GM18519 (cell line): Measurements from ENCODE around the gene KIF7.
"Not testable (repeated sequence)": the region's sequence is repeated elsewhere in the genome, so short reads cannot be mapped to it uniquely, and the experiment has no call there.

Experiments
- ATAC-seq: cut with Tn5 transposase; IDR thresholded peaks from one replicate; pipeline ENCODE4 v1.9.1; 2021; ENCODE audit warnings: mild to moderate bottlenecking, moderate library complexity; ENCODE audit not compliant: unreplicated experiment, low FRiP score

Gene KIF7, protein sequence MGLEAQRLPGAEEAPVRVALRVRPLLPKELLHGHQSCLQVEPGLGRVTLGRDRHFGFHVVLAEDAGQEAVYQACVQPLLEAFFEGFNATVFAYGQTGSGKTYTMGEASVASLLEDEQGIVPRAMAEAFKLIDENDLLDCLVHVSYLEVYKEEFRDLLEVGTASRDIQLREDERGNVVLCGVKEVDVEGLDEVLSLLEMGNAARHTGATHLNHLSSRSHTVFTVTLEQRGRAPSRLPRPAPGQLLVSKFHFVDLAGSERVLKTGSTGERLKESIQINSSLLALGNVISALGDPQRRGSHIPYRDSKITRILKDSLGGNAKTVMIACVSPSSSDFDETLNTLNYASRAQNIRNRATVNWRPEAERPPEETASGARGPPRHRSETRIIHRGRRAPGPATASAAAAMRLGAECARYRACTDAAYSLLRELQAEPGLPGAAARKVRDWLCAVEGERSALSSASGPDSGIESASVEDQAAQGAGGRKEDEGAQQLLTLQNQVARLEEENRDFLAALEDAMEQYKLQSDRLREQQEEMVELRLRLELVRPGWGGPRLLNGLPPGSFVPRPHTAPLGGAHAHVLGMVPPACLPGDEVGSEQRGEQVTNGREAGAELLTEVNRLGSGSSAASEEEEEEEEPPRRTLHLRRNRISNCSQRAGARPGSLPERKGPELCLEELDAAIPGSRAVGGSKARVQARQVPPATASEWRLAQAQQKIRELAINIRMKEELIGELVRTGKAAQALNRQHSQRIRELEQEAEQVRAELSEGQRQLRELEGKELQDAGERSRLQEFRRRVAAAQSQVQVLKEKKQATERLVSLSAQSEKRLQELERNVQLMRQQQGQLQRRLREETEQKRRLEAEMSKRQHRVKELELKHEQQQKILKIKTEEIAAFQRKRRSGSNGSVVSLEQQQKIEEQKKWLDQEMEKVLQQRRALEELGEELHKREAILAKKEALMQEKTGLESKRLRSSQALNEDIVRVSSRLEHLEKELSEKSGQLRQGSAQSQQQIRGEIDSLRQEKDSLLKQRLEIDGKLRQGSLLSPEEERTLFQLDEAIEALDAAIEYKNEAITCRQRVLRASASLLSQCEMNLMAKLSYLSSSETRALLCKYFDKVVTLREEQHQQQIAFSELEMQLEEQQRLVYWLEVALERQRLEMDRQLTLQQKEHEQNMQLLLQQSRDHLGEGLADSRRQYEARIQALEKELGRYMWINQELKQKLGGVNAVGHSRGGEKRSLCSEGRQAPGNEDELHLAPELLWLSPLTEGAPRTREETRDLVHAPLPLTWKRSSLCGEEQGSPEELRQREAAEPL (N-terminal part only)

DNA sequence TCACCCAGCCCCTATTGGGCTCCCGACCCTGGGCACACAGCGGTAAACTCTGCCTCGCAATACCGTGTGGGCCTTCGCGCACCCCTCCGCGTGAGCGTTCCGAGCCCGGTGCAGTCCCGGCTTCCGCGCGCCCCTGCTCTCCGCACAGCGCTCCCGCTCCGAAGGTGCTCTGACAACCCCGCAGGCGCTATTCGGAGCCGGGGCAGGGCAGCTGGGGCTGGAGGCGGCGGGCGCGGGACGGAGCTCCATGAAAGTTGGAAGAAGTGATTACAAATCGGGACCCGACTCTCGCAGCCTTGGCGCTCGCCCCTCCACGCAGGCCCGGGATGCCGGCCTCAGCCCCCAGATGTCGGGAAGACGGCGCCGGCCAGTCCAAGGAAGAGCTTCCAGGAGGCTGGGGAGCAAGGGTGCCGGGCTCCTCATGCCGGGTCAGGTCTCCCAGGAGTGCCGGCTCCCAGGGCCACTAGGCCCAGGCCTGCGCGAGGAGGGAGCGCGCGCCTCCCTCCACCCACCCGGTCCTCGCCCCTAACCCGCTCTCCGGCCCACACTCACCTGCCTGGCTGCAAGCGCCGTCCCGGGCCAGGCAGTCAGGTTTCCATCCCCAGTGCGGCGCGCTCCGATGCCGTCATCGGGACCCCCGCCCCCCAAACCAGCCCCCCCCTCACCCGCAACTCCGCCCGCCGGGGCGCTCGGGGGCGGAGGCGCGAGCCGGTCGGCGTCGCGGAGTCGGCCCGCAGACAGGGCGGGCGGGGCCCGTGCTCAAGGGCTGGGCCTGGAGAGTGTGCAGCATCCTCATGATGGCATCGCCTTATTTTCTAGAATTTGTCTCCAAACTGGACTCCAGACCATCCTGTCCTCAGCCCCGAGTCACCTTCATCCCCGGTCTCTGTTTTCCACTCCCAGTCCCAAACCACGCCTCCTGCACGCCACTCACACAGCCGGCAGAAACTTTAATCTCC is at the start of gene KIF7:
Gene KIF7, minus strand, starts transcription at position 621 of the 959 bp plus-strand sequence. CDS start 2,537 bp downstream, outside the sequence.
- ATAC-seq = no peak

- no peak for ATAC-seq
Measured at GRCh38 chr15:89704411-89704810, 49.1 kb upstream of the KIF7 start.

DNA sequence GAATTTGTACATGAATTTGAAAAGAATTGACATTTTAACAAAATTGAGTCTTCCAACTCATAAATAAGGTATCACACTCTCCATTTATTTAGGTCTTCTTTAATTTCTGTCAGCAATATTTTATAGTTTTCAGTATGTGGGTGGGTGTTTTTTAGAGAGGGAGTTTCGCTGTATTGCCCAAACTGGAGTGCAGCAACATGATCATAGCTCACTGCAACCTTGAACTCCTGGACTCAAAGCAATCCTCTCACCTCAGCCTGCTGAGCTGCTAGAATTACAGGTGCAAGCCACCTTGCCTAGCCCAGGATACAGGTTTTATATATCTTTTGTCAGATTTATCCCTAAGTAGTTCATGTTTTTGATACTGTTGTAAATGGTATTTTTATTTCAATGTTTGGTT is 39.9 kb upstream of the KIF7 start:
- ATAC-seq = no peak

DNA sequence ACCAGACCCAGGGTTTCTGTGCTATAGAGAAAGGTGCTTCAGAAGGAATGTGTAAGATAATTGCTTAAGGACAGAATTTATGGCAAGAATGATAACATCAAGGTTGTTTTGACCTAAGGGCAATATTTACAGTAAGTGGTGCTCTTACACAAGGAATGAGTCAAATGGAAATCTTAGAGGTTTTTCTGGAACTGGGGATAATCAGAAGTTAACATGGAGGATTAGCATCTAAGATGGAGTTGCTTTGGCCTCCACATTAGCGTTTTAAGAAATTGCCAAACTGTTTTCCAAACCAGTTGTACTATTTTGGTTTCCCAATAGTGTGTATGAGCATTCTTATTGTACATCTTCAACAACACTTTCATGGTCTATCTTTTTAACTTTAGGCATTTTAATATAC is 38.4 kb upstream of the KIF7 start:
- no peak for ATAC-seq

DNA sequence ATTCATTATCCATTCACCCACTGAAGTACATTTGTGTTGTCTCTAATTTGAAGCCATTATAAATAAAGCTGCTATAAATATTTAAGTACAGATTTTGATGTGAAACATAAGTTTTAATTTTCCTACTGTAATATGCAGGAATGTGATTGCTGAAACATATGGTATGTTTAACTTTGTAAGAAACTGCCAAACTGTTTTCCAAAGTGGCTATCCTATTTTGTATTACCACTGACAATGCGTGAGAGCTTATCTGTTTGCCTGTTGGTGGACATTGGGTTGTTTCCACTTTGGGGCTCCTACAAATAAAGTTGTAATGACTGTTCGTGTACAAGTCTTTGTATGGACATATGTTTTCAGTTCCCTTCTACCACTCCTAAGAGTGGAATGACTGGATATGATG is 37.8 kb upstream of the KIF7 start:
- ATAC-seq = no peak

DNA sequence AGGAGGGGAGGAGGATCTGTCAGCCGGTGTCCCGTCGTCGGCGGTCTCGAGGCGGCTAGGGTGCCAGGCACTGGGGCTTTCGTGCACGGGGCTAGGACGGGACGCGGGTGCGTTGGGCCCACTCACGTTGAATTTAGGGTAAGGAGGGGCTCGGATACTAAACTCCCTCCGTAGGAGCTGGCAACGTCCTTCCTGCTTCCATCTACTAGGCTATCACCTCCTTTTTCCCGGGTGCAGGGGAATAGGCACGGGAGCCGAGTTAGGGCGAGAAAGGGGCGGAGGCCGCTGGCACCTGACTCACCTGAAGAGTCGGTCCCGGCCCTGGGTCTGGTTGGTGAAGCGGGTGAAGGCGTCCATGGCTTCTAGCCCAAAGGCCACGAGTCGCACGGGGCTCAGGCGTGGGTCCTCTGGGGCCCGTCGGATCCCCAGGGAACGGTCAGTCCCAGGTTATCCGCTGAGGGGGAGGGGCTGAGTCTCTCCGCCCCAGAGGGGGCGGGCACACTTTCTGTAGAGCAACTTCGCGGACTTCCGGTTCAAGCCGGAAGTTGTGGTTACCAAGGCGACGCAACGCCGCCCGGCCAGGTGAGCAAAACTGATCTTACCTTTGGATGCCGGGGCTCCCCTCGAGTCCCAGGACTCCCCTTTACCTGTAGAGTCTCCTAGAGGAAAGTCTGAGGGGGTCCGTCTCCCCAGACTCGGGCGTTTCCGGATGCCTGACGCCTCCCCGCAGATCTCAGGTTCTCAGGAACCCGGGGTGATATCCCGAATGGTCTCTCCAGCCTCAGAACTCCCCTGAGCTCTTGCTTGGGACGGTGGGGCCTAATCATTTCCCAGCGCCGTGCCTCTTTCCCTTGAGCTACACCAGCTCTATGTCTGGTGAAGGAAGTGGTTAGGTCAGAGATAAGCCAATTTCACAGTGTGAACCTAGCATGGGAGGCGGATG is 35.3 kb upstream of the KIF7 start, which contains the start of the genes PEX11A and WDR93:
Gene PEX11A, minus strand, starts transcription at position 479 of the 943 bp plus-strand sequence. Its CDS starts 122 bp downstream, at position 357.
Gene WDR93, plus strand, starts transcription at position 536 of the 943 bp plus-strand sequence. CDS start 10,936 bp downstream, outside the sequence.
- ATAC-seq = peak; percentile 84

DNA sequence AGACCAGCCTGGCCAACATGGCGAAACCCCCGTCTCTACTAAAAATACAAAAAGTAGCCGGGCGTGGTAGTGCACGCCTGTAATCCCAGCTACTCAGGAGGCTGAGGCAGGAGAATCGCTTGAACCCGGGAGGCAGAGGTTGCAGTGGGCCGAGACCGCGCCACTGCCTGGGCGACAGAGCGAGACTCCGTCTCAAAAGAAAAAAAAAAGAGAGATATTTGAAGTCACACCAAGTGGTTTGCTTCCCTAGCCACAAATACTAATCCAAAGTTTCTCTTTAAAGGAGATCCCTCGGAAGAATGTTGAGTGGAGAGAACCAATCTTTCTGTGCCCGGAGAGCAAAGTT is 34.6 kb upstream of the KIF7 start:
- ATAC-seq = not testable (repeated sequence)

DNA sequence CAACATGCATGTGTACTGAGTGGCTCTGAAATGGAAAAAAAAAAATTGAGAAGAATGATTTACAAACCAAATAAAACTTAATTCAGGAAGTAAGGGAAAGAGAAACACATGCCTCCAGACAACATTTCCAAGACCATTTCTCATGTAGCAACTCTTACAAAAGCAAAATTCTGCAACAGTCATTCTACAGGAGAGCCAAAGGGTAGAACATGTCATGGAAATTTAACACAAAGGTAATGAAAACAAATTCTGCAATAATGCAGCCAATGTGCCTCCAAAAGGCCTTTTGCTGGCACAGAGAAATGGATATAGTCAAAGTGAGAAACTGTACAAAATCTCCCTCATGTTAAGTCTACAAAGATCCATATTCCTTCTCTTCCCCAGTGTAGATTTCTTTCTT is 31.3 kb upstream of the KIF7 start:
- ATAC-seq = no peak

DNA sequence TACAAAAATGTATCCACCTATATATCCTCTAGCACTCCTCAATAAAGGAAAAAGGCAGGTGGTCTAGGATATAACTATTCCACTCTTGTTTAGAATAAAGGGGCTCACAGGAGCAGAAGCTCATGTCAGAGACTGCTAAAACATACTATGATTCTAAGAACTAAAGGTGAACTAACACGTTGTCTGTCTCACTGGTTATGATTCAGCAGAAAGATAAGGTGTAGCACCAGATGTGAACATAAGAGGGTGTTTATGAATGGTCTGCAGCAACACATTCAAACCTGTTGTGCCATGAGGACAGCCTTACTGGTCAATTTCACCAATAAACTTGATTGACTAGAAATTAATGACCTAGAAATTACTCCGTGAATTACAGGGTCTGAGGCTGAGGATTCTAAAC is 30.7 kb upstream of the KIF7 start:
- no peak for ATAC-seq

DNA sequence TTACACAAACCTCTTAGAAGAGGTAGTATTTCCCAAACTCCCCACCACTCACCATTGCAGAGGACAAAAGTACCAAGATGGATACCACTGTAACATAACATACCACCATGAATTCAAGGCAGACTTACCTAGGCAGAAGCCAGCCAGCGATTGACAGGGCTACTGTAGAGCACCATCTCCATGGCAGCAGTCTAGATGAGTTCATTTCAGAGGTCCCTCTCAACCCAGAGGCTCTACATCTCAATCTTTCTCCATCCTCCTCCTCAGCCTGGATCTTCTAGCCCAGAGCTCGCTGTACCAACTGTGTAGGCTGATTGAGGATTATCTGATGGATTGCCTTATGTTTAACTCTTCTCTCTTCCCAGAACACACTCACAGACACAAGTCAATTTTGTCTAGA is 25.9 kb upstream of the KIF7 start:
- no peak for ATAC-seq

DNA sequence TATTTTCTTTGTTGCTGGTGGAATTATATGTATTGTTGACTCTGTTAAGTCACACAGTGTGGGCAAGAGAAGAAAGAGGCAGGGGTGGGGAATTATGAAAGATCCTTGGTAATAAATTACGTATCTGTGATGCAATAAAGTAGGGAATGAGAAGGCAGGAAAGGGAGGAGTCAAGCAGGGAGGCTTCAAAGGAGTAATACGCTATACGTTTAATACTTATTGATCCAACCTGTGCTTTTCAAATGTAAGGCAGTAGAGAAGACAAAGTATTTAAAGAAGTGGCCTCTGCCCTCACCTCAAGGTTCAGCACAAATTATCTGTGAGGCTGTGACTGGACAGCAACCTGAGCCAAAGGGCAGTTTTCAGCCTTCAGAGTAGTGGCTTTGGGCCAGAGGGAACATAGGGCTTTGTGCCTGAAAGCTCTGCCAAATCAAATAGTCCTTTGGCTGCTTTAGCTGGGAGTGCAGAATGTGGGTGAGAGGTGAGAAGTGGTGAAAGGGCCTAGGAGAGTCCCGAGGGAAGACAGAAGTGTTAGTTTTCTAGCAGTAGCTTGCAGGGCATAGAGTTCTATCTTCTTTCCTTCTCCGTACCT is 25.1 kb upstream of the KIF7 start:
- no peak for ATAC-seq

DNA sequence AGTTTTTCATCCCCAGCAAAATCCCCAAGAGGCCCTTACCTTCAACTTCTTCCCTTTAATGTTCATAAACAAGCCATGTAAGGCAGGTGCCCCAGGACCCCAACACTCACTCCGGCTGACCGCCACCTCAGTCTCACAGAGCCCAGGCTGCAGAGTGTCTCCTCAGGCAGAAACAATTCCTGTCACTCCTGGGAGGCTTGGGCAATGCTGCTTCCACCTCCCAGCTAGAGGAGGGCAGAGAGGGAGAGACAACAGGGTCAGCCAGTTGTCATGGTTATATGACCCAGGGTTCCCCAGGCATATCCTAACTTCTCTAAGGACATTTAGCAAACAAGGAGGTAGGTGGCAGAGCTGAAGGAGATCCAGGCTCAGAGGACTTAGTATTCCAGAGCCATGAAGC is 23.9 kb upstream of the KIF7 start, which contains the start of gene PLIN1:
Gene PLIN1, minus strand, starts transcription at position 156 of the 400 bp plus-strand sequence. CDS start 1,878 bp downstream, outside the sequence.
- no peak for ATAC-seq

DNA sequence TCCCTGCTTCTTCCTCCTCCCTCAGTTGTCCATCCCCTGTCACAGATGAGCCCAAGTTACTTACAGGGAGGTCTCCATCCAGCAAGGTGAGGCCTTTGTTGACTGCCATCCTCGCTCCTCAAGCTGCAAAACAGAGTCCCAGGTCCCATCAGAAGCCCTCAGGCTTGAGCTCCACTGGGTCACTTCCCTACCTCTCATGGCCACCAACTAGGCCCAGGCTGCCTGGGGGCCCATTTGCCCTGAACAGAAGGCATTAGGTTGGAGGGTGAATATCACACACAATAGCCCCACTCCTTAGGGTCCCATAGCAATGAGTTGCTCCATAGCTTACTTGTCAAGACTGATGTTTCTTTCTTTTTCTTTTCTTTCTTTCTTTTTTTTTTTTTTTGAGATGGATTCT is 22.1 kb upstream of the KIF7 start:
- ATAC-seq = no peak

DNA sequence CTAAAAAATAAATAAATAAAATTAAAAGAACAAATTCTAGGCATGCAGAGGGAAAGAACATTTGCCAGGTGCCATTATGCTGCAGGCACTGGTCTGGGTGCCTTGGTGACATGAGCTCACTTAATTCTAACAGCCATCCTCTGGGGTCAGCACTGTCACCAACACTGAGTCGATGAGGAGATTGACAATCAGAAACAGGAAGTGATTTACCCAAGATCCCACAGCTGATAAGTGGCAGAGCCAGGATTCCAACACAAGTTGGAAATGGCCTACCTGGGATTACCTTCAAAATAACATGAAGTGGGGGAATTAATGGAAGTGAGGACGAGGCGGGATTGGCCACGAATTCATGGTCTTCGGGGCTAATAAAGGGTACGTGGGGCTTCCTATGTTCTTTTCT is 20.3 kb upstream of the KIF7 start:
- no peak for ATAC-seq

DNA sequence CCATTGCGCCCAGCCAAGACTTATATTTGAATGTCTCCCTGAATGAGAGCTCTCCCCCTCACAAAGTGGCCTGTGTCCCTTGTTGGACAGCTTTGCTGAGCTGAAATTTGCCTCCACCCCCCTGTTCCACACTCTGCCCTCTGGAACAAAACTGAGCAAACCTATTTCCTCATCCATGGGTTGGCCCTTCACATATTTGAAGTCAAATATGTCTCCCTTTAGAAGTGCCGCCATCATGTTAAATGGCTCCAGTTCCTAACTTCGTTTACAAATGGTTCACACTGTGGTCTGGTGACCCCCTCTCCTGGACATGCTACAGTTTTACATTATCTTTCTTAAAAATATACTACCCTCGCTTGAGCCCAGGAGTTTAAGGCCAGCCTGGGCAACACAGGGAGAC is 19.3 kb upstream of the KIF7 start:
- ATAC-seq = no peak

- ATAC-seq = no peak
Measured at GRCh38 chr15:89673165-89673512, 17.9 kb upstream of the KIF7 start.

GRCh38 chr15:89672221-89673164 is 17.2 kb upstream of the KIF7 start:
- no peak for ATAC-seq
